Renal pelvis (tissue), 4 donors: ENCODE results near the gene ZMYND11. TPM values are rescaled to one million over a fixed set of nuclear protein-coding genes. Genes with fewer than 3 reads are reported as not detected.
"Not testable (repeated sequence)": the region's sequence is repeated elsewhere in the genome, so short reads cannot be mapped to it uniquely, and the experiment has no call there.

Source experiments
- DNase-seq: peaks from one replicate; pipeline ENCODE4 v3.0.0-alpha.2; 2013
- polyA plus RNA-seq, 3 donors: library from polyadenylated mRNA; unstranded; fragments of 120-200 nt; gene quantifications; one replicate each; pipeline ENCODE4 v1.2.1, GENCODE V29; 2013; ENCODE audit not compliant: insufficient read length in 3 of 3

Gene ZMYND11
- polyA plus RNA-seq, 3 donors = 91.4 to 111 (median 95.3) TPM

GRCh38 chr10:241451-241850 lies 106.2 kb downstream of the ZMYND11 start:
- no peak for DNase-seq

GRCh38 chr10:241966-242643 lies 106.8 kb downstream of the ZMYND11 start:
- DNase-seq = no peak

- DNase-seq = no peak
Observed at GRCh38 chr10:244227-244626, 109.0 kb downstream of the ZMYND11 start.

GRCh38 chr10:246431-246830 lies 111.2 kb downstream of the ZMYND11 start:
- DNase-seq = no peak

- DNase-seq = no peak
Observed at GRCh38 chr10:247480-247879, 112.2 kb downstream of the ZMYND11 start.

GRCh38 chr10:248307-248706 lies 113.1 kb downstream of the ZMYND11 start:
- DNase-seq = no peak

- no peak for DNase-seq
Observed at GRCh38 chr10:251982-252582, 116.8 kb downstream of the ZMYND11 start.

- DNase-seq = no peak
Observed at GRCh38 chr10:260819-261429, 125.7 kb downstream of the ZMYND11 start.

GRCh38 chr10:264160-265073 lies 129.2 kb downstream of the ZMYND11 start:
- DNase-seq = not testable (repeated sequence)

- DNase-seq = not testable (repeated sequence)
Observed at GRCh38 chr10:265074-265440, 129.8 kb downstream of the ZMYND11 start.

GRCh38 chr10:265816-266588 lies 130.7 kb downstream of the ZMYND11 start:
- not testable (repeated sequence) for DNase-seq

- no peak for DNase-seq
Observed at GRCh38 chr10:266974-267425, 131.7 kb downstream of the ZMYND11 start.

GRCh38 chr10:267705-268104 lies 132.4 kb downstream of the ZMYND11 start:
- no peak for DNase-seq

GRCh38 chr10:269440-270074 lies 134.3 kb downstream of the ZMYND11 start:
- no peak for DNase-seq

GRCh38 chr10:271201-271600 lies 135.9 kb downstream of the ZMYND11 start:
- no peak for DNase-seq

GRCh38 chr10:271722-272121 lies 136.5 kb downstream of the ZMYND11 start:
- DNase-seq = no peak

GRCh38 chr10:273088-273487 lies 137.8 kb downstream of the ZMYND11 start:
- no peak for DNase-seq

GRCh38 chr10:274866-275265 lies 139.6 kb downstream of the ZMYND11 start:
- no peak for DNase-seq

- DNase-seq = no peak
Observed at GRCh38 chr10:275680-276079, 140.4 kb downstream of the ZMYND11 start.

GRCh38 chr10:277963-278362 lies 142.7 kb downstream of the ZMYND11 start:
- DNase-seq = no peak

- DNase-seq = no peak
Observed at GRCh38 chr10:278707-279106, 143.5 kb downstream of the ZMYND11 start.
